HepG2 (cell line): ENCODE results near the gene EGFR. TPM values are rescaled to one million over a fixed set of nuclear protein-coding genes. Genes with fewer than 3 reads are reported as not detected.

ENCODE experiments used
- ATAC-seq: fragments of 200-7000 bp; cut with Tn5 transposase; 3 replicates; pipeline ENCODE4 v1.9.1; 2020; ENCODE audit warnings: mild to moderate bottlenecking, moderate library complexity
- BruUV-seq: library from RNA; stranded (reverse); fragments of 400-500 nt; replicated peaks from 2 replicates; lab custom pipeline; 2021; lab: Mats Ljungman, UMichigan
- CTCF ChIA-PET: fragments of 300-600 bp; formaldehyde crosslinking; extraction: SDS; loops from one replicate; lab custom pipeline; 2021; ENCODE audit warnings: low total read pairs, inconsistent platforms, low intra/inter-chr PET ratio; lab: Yijun Ruan, JAX
- POLR2A ChIA-PET: fragments of 350-600 bp; sonication (Branson Sonifier 250); formaldehyde crosslinking; loops from one replicate; lab custom pipeline; 2020; ENCODE audit warnings: antibody characterized with exemption, inconsistent platforms; lab: Yijun Ruan, JAX
- DNase-seq: peaks from one replicate; pipeline ENCODE4 v3.0.0-alpha.2; 2015; ENCODE audit warnings: low spot score
- FAIRE-seq: peaks from 3 replicates; lab custom pipeline; 2011; peaks lifted over from hg19 to GRCh38; lab: Jason Lieb, UNC
- H2AFZ ChIP-seq: one replicate; pipeline ENCODE4 v1.6.1; 2011; ENCODE audit warnings: low read length, inconsistent platforms
- H3K27ac ChIP-seq: fragments of 300-600 bp; 3 replicates; pipeline ENCODE4 v1.8.0; 2011; ENCODE audit warnings: mixed run types, mild to moderate bottlenecking, mixed read lengths, low read length, inconsistent platforms; ENCODE audit not compliant: insufficient read depth; ENCODE audit errors: extremely low read length
- H3K27me3 ChIP-seq, 2 experiments: fragments of 200-600 bp in 1 of 2; 2 replicates in 1 of 2; 3 replicates in 1 of 2; pipeline versions ENCODE4 v1.6.0 to v1.8.0; 2011; ENCODE audit warnings: low read length in 2 of 2, mild to moderate bottlenecking in 2 of 2, moderate library complexity in 2 of 2, inconsistent platforms in 1 of 2; ENCODE audit not compliant: insufficient read depth in 2 of 2, control insufficient read depth in 1 of 2
- H3K36me3 ChIP-seq, 2 experiments: fragments of 200-600 bp in 1 of 2; replicated peaks in 1 of 2; 2 replicates in 1 of 2; 3 replicates in 1 of 2; pipeline versions ENCODE4 v1.5.1 to v1.8.0; 2011; ENCODE audit warnings: low read length in 2 of 2, inconsistent platforms in 1 of 2; ENCODE audit not compliant: insufficient read depth in 2 of 2, control insufficient read depth in 1 of 2
- H3K4me1 ChIP-seq: 2 replicates; pipeline ENCODE4 v1.5.1; 2012; ENCODE audit warnings: low read length, inconsistent platforms; ENCODE audit not compliant: insufficient read depth
- H3K4me2 ChIP-seq: 2 replicates; pipeline ENCODE4 v1.6.0; 2011; ENCODE audit warnings: low read depth, low read length, inconsistent platforms
- H3K4me3 ChIP-seq, 3 experiments: fragments of 200-600 bp in 1 of 3; sonication (generic), shearing (Covaris generic) in 1 of 3; replicated peaks in 1 of 3; 2 replicates each; pipeline ENCODE4 v1.5.1; 2011 to 2016; ENCODE audit warnings: low read length in 3 of 3, inconsistent platforms in 2 of 3, low read depth in 2 of 3, mild to moderate bottlenecking in 2 of 3, control low read depth in 1 of 3, mixed read lengths in 1 of 3; ENCODE audit not compliant: insufficient read depth in 1 of 3
- H3K79me2 ChIP-seq: one replicate; pipeline ENCODE4 v1.6.1; 2011; ENCODE audit warnings: low read length, inconsistent platforms; ENCODE audit not compliant: insufficient read depth
- H3K9ac ChIP-seq: 2 replicates; pipeline ENCODE4 v1.6.0; 2011; ENCODE audit warnings: mild to moderate bottlenecking, low read depth, low read length, inconsistent platforms; ENCODE audit not compliant: insufficient read depth
- H3K9me3 ChIP-seq: 2 replicates; pipeline ENCODE4 v1.5.1; 2012; ENCODE audit warnings: mild to moderate bottlenecking, low read length
- H4K20me1 ChIP-seq: 2 replicates; pipeline ENCODE4 v1.6.0; 2011; ENCODE audit warnings: inconsistent platforms, mild to moderate bottlenecking, low read length, moderate library complexity; ENCODE audit not compliant: insufficient read depth
- ASH2L ChIP-seq: fragments of 300-600, 200-600 bp; sonication (generic); IDR thresholded peaks from 2 replicates; pipeline ENCODE4 v1.7.0; 2017; ENCODE audit warnings: low read depth, mild to moderate bottlenecking, moderate library complexity, mixed read lengths, low read length; ENCODE audit not compliant: insufficient read length
- CAMTA2 ChIP-seq: sonication (generic); formaldehyde crosslinking; IDR thresholded peaks from 2 replicates; pipeline ENCODE4 v1.4.0; 2020; ENCODE audit warnings: mild to moderate bottlenecking, missing genetic modification reagents, borderline replicate concordance
- FOXK1 ChIP-seq: sonication (generic); formaldehyde crosslinking; IDR thresholded peaks from 2 replicates; pipeline ENCODE4 v1.4.0; 2020; ENCODE audit warnings: low read depth, missing genetic modification reagents, borderline replicate concordance
- KDM5B ChIP-seq: sonication (generic); formaldehyde crosslinking; IDR thresholded peaks from 2 replicates; pipeline ENCODE4 v1.4.0; 2020; ENCODE audit warnings: missing genetic modification reagents, mild to moderate bottlenecking, borderline replicate concordance
- KMT2A ChIP-seq: sonication (generic); formaldehyde crosslinking; IDR thresholded peaks from 2 replicates; pipeline ENCODE4 v1.4.0; 2020; ENCODE audit warnings: missing genetic modification reagents
- MED1 ChIP-seq: sonication (generic); formaldehyde crosslinking; IDR thresholded peaks from 2 replicates; pipeline ENCODE4 v1.4.0; 2020; ENCODE audit warnings: missing genetic modification reagents
- NR2F1 ChIP-seq, 2 experiments: fragments of 450-650 bp in 1 of 2; formaldehyde crosslinking in 1 of 2; IDR thresholded peaks; 2 replicates each; pipeline versions ENCODE4 v1.5.0 to v1.6.1; 2016 to 2020; ENCODE audit warnings: mild to moderate bottlenecking in 1 of 2, missing compliant biosample characterization in 1 of 2, missing genetic modification reagents in 1 of 2, moderate library complexity in 1 of 2
- NR3C1 ChIP-seq: sonication (generic); formaldehyde crosslinking; IDR thresholded peaks from 2 replicates; pipeline ENCODE4 v1.4.0; 2020; ENCODE audit warnings: missing genetic modification reagents
- PRDM4 ChIP-seq: sonication (generic); formaldehyde crosslinking; IDR thresholded peaks from 2 replicates; pipeline ENCODE4 v1.9.0; 2021; ENCODE audit warnings: missing genetic modification reagents, borderline replicate concordance
- RORA ChIP-seq: sonication (generic); formaldehyde crosslinking; IDR thresholded peaks from 2 replicates; pipeline ENCODE4 v1.5.0; 2020; ENCODE audit warnings: mild to moderate bottlenecking, missing genetic modification reagents, moderate library complexity
- SAP130 ChIP-seq: IDR thresholded peaks from 2 replicates; pipeline ENCODE4 v1.6.1; 2016; ENCODE audit warnings: low read depth
- SUZ12 ChIP-seq: fragments of 150-350 bp; IDR thresholded peaks from 2 replicates; pipeline ENCODE4 v1.6.1; 2014; ENCODE audit warnings: low read depth, low read length
- ZNF503 ChIP-seq: sonication (generic); formaldehyde crosslinking; IDR thresholded peaks from 2 replicates; pipeline ENCODE4 v1.4.0; 2020; ENCODE audit warnings: missing genetic modification reagents
- WGBS: methylation state at CpG from one replicate; pipeline ENCODE4 v1.1.6; 2017; ENCODE audit warnings: low lambda C conversion rate; 5-methylcytosine and 5-hydroxymethylcytosine counted together
- in situ Hi-C: cut with HindIII; loops from 2 replicates; pipeline ENCODE4 v1.10.0; 2017; ENCODE audit warnings: low pct_unique_long_range_greater_than_20kb; ENCODE audit not compliant: extremely low pct_ligation_motif_present
- intact Hi-C: fragments of 100-400 bp; cut with micrococcal nuclease; formaldehyde crosslinking; loops from one replicate; pipeline ENCODE4 v1.10.0; 2022; ENCODE audit not compliant: unreplicated experiment
- polyA plus RNA-seq, 8 experiments: library from polyadenylated mRNA; depleted of rRNA in 3 of 8; stranded (reverse) in 7 of 8; unstranded in 1 of 8; fragments of >200 nt; fragmentation: Illumina TruSeq in 4 of 8; extraction: Trizol in 4 of 8; gene quantifications; 2 replicates each; pipeline versions ENCODE4 v1.2.1 to v1.2.3, GENCODE V29; 2011 to 2016; ENCODE audit warnings: low read depth in 4 of 8, missing spikeins in 1 of 8, mixed read lengths in 1 of 8; ENCODE audit not compliant: insufficient read depth in 1 of 8
- total RNA-seq, 5 experiments: library from RNA; depleted of rRNA; stranded (reverse); fragments of >200 nt; fragmentation: Illumina TruSeq; extraction: Trizol; gene quantifications; 2 replicates each; pipeline ENCODE4 v1.2.3, GENCODE V29; 2016; ENCODE audit warnings: low read depth in 1 of 5

EGFR gene
- total and polyA plus RNA-seq, 2 of the 13 experiments (the other 11 are each of a cell fraction or from before 2014, with no cell fraction given) = 7.0 to 10.0 TPM

DNA sequence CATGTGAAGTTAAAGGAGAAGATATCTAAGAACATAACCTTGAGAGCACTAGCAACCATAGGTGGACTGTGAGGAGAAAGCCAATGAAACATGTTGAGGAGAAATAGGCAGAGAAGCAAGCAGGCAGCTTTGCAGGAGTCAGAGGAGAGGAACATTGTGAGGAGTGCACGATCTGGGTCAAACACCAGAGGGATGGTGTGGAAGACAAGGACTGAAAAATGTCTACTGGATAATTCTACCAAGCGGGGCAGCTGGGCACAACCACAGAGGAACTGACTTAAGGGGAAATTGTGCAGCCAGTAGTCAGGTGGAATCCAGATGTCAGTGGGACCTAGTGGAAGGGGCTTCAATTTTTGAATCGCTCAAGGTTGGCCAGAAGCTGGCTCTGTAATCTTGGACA is 234.4 kb downstream of the EGFR start:
- in situ Hi-C loops (loop anchor here (5.0 to 10.0 kb wide), 2 partner anchors 108 to 476 kb away; no protein-coding TSS in a partner anchor), intact Hi-C loops (loop anchor here (5.0 kb wide), 1 partner anchor 176 kb away; no protein-coding TSS in a partner anchor)
- no peaks in the 10 kb centered on the region for H3K9me3 ChIP-seq
- no peaks in the 10 kb centered on the region for H3K79me2 ChIP-seq
- ATAC-seq = no peak
- no peak overlapping the region for H3K27ac ChIP-seq
- 60% methylated on average over 2 of the region's 3 CpGs for WGBS
- H3K36me3 ChIP-seq = no peaks in the 10 kb centered on the region
- POLR2A ChIA-PET = interaction anchor here (3.0 kb wide), 1 partner anchor 75 kb away, joined by 17 read pairs; no protein-coding TSS in a partner anchor
- H3K27me3 ChIP-seq = peaks cover 0 to 18% of the 10 kb centered on the region in 2 experiments; a peak in 3 of 5 replicates
- no peak for FAIRE-seq
- CTCF ChIA-PET = no interaction called here
- H3K4me1 ChIP-seq = peaks cover 22% of the 10 kb centered on the region
- BruUV-seq = no TSS peak
- DNase-seq = no peak
- no peak overlapping the region for H3K4me3 ChIP-seq
- no peak overlapping the region for H3K9ac ChIP-seq
- TF ChIP-seq CAMTA2 (CRISPR knock-in tag) (no peak), RORA (CRISPR knock-in tag) (no peak), KDM5B (CRISPR knock-in tag) (no peak), ASH2L (no peak), SAP130 (no peak), SUZ12 (no peak), PRDM4 (CRISPR knock-in tag) (no peak), KMT2A (CRISPR knock-in tag) (no peak), NR2F1 (CRISPR knock-in tag; IDR thresholded peaks at IDR 0.05) (no peak), NR3C1 (CRISPR knock-in tag) (no peak), FOXK1 (CRISPR knock-in tag) (no peak), MED1 (CRISPR knock-in tag) (no peak), ZNF503 (CRISPR knock-in tag) (no peak)
- no peak overlapping the region for H2AFZ ChIP-seq
- H3K4me2 ChIP-seq = no peak overlapping the region
- H4K20me1 ChIP-seq = no peaks in the 10 kb centered on the region
